ENCODE results near the gene WDFY2. TPM values are rescaled to one million over a fixed set of nuclear protein-coding genes. Genes with fewer than 3 reads are reported as not detected.

Gene WDFY2
- total RNA-seq, 1 experiment from 2014 or later = 5.3 TPM

DNA sequence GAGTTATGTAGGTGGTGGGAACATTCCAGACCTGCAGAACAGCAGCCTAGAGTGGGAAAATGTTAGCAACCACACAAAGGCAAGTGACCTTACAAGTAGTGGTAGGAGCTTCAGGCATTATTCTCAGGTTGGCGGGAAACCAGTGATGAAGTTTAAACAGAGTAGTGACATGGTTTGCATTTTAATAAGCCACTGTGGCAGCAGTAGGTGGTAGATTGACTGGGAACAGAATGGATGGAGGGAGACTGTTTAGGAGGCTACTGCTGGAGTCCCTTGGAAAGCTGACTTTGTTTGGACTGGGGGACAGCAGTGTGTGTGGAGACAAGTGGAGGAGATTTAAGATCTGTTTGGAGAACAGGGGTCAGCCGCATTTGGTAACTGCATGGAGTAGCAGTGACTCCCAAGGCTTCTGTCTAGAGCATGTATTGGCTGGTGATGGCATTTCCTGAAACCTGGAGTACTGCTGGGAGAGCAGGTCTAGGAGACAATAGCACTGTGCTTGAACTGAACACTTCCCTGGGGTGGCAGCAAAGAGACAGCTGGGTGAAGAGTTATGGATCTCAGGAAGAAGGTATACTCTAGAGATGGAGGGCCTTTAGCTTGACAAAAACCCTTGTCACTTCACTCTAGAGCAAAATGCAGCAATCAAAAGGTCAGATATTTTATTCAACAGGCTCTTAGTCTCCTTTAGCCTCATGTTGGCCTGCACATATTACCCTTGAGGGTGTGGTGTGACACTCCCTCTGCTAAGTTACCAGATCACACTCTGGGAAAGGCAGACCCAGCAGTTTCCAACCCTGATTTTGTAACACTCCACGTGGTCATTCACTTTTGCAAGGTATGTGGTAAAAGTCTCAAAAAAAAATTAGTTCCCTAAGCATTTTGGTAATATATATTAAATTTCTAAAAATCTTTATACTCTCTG is 149.4 kb downstream of the WDFY2 start:
- DNase-seq (ENCODE audit: low spot score) = peak; percentile 18

DNA sequence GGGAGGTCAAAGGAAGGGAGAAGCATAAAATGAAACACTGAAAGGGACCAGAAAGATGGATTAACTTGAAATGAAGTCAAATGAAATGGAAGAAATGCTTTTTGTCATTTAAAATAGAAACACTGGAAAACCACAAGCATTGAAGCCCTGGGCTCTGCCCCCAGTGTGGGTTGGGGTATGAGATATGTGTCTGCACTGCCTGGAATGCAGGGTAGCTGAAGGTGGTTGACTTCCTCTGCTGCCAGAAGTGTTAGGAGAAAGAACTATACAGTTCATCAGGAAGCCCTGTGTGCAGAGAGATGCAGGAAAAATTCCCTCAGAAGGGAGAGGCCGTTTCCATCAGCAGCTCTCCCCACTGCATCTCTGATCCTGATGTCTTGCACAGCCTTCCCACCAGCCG is 150.5 kb downstream of the WDFY2 start:
- no peak for DNase-seq (ENCODE audit: low spot score)

DNA sequence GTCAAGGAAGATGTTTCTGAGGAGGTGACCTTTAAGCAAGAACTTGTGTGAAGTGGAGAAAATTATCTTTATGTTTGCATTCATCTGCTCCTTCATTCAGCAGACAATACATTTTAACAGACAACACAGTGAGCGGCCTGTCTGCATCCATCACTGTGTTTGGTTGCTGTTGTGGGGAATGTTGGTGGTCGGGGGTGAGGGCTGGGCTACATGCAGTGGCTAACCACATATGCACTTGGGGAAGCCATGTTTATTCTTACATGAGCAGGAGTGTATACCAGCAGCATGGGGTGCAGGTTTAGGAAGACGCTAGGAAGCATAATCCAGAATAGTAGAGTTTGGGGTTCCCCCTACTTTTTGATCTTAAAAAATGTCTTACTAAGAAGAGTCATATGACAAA is 153.3 kb downstream of the WDFY2 start:
- DNase-seq (ENCODE audit: low spot score) = no peak

DNA sequence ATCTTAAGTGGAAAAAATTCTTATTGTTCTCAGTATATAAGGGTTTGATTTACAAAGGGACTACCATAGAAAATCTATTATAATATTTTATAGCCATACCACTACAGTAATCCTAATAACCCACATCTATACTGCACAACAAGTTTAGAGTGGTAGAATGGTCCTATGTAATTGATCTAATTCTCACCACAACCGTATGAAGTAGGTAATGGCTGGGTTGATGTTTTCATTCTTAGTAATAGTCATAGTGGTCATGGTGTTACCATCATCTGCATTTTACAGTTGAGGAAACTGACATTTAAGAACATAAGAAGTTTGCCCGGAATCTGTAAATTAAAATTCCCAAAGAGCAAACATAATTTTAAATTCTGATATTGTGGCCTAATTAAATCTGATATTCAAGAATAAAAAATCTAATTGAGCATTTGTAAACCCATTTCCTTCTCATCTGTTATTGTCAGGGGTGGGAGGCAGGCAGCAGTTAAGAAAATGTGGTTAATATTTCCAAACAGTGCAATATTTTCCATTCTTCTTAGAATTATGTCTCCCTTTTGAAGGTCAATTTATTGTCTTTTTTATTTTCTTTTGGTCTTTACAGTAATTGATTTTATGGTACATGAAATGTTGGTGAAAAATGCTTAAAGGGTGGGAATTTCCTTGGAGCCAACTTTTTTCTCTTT is 154.1 kb downstream of the WDFY2 start:
- no peak for DNase-seq (ENCODE audit: low spot score)

DNA sequence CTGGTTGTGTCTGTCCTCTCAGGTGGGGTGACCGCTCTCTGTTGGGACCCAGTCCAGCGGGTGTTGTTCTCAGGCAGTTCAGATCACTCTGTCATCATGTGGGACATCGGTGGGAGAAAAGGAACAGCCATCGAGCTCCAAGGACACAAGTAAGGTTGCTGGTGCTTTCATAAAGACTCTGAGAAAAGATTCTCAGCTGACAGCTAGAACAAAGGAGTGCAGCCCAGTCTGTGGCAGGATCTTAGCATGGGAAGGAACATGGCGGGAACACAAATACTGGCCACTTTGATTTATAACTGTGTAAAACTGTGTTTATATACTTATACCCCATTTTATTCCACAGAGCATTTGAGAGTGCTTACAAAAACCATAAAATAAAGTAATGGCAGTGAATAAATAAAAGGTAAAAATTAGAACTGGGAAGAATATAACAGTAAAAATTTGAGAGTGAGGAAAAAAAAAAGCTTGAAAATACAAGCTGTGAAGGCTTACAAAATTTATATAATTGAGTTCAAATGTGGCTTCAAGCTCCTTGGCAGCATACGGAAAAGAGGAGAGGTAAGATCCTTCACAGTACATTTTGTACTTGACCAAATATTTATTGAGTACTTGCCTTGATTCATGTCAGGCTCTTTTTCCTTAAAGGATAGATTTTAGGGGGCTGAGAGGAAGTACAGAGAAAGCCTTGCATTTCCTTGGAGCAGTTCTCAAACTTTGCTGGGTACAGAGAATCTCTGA is 154.9 kb downstream of the WDFY2 start:
- DNase-seq (ENCODE audit: low spot score) = no peak

DNA sequence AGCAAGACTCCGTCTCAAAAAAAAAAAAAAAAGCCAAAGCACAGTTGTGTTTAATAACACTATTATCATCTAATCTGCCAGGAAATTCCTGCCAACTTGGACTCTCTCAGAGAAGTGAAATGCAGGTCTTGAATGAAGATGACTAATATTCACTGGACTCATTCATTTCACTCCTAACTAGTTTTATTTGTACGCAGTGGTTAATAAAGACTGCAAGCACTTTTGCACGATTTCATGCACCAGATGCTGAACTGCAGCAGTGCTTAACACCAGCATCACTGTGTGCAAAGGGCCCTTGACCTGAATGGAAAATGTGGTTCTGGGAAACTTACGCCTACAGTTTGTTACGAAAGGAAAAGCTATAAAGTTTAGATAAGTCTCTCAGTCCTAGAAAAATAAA is 156.4 kb downstream of the WDFY2 start:
- DNase-seq (ENCODE audit: low spot score) = no peak

DNA sequence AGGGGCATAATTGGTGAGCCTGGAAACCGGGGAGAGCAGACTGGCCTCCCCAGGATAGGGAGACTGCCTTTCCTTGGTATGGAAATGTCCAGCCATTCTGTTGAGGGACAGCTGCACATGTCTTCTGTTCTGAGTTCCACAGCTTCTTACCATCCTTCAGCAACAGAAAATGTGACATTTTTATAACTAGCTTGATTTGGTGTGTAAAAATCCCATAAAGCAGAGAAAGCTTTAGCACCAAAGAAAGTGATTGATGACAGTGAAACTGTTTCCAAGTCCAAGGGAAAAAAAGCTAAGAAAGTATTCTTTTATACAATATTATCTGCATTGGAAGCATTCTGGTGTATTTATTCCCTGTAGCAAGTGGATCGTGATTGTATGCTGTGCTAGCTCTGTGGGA is 157.8 kb downstream of the WDFY2 start:
- no peak for DNase-seq (ENCODE audit: low spot score)

DNA sequence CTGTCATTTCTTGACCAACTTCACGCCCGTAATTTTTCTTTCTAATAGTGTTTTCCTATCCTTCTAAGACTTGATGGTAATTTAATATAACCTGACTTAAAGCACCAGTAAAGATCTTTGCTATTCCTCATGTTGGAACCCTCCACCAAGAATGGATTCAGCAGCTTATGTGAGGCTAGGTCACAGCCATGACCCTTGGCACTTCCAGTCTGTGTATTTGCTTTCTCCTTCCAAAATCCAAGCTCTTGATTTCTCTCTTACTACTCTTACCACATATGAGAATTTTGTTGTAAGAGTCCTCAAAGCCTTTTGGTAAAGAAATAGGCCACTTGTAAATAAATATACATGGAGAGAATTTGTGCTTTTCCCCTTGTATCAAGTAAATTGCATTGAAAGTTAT is 158.3 kb downstream of the WDFY2 start:
- DNase-seq (ENCODE audit: low spot score) = no peak

DNA sequence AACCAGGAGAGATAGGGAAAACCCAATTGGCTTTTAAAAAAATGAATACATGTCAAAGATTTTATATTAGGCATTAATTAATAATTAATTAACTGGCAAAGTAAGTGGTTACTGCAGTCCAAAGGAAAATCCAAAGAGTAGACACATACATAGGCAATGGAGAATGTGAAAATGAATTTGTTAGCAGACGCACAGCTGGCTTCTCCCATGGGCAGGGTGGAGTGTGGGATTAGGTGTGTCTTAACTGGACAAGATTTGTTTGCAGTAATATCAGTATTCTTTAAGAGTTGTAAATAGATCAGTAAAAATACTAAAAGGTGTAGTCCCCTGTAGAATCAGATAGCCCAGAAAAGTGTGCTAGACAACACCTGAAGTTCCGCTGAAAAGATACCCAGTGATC is 161.0 kb downstream of the WDFY2 start:
- no peak for DNase-seq (ENCODE audit: low spot score)

DNA sequence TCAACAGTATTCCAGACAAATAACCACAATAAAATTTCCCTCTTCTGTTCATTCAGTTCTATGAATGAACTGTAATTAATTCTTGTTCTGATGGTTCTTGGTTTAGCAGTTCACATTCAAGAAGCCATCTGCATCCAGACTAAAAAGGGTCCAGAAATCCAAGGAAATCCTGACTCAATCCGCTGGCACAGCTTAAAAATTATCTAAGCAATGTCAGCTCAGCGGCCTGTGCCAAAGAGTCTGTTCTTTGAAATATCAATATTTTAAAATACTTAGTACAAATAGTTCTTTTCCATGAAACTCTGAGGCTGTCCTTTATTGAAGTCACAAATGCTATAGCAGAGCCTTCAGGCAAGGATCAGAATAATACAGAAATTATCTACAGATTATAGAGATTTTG is 162.5 kb downstream of the WDFY2 start:
- no peak for DNase-seq (ENCODE audit: low spot score)

DNA sequence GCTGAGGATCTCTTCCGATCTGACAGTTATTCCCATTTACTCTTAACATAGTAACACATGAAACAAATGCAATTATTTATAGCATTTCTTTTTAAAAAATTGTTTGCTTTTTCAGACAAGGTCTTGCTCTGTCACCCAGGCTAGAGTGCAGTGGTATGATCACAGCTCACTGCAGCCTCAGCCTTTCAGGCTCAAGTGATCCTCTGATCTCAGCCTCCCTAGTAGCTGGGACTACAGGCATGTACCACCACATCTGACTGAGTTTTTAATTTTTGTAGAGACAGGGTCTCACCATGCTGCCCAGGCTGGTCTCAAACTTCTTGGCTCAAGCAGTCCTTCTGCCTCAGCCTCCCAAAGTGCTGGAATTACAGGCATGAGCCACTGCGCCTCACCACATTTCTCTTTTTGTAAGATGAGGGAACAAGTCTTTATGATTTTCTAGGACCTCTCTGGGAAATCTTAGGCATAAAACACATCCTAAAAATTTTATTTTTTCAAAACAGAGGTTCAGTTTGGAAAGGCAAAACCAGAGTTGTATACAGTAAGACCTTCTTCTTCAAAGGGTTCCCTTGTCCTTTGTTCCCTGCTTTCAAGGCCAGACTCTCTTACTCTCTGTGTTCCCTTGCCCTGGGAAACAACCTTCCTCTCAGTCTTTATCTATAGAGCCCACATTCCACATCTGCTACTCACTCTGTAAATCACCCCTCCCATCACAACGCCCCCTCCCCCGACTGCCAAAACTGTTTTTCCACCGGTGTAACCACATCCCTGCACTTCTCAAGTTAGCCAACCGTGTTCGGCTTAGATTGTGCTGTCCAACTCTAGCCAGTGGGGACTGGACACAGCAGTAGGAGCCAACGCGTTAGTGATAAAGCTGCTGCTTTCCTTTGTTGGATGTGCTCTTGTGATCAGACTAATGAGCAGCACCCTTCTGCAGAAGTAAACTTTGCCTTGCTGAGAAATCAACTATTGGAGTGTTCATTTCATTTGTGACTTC is 163.5 kb downstream of the WDFY2 start:
- no peak for DNase-seq (ENCODE audit: low spot score)

DNA sequence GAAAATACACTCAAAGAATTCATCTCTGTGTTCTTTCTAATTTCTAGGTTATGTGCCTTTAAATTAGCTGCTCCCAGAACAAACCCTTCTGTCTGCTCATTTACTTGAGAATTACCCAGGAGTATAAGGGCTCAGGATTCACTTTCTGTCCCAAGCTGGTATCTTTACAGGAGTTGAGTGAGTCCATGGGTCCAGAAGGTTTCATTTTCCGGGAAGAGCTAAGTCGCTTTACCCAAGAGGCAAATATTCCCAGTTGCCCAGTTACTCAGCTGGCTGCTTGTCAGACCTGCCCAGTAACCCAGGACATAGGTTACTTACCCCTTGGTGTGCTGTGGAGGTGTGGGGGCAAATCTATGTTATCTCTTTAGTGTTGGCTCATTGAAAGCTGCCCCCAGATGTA is 172.4 kb downstream of the WDFY2 start:
- no peak for DNase-seq (ENCODE audit: low spot score)

DNA sequence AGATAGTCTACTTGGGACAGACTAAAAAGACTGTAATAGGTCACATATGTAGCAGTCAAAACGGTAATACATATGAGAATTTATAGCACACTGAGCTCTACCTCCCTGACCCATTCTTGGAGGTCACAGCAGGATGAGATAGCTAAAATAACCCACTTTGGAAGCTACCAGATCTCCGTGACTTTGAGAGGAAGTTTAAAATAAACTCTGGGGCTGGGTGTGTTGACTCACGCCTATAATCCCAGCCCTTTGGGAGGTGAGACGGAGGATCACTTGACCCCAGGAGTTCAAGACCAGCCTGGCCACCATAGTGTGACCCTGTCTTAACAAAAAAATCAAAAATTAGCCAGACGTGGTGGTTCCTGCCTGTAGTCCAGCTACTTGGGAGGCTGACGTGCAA is 174.4 kb downstream of the WDFY2 start:
- no peak for DNase-seq (ENCODE audit: low spot score)

DNA sequence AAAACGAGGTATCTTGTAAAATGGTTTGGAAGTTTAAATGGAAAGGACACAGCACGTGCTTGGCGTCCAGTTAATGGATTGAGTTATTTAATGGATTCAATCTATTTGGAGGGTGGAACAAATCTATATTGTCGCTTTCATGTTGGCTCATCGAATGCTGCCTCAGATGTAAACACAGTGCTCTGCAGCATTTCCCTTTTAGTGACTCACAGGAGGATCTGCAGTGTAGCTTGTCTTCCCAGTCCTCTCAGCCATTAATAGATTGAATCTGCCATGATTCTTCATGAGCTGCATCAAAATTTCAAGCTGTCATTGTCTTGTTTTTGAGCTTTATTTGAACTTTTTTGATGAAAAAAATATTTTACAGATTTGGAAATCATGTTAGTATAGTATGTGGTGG is 175.0 kb downstream of the WDFY2 start:
- DNase-seq (ENCODE audit: low spot score) = no peak

DNA sequence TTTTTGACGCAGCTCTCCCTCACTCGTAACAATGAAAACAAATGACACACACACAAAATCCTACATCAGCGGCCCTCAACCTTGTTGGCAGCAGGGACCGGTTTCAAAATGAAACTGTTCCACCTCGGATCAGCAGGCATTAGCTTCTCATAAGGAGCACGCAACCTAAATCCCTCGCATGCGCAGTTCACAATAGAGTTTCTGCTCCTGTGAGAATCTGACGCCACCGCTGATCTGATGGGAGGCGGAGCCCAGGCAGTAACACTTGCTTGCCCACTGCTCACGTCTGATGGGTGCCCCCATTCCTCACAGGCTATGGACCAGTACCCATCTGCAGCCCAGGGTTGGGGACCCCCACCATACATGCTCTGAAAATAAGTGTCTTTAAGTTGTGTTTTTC is 176.3 kb downstream of the WDFY2 start:
- no peak for DNase-seq (ENCODE audit: low spot score)

DNA sequence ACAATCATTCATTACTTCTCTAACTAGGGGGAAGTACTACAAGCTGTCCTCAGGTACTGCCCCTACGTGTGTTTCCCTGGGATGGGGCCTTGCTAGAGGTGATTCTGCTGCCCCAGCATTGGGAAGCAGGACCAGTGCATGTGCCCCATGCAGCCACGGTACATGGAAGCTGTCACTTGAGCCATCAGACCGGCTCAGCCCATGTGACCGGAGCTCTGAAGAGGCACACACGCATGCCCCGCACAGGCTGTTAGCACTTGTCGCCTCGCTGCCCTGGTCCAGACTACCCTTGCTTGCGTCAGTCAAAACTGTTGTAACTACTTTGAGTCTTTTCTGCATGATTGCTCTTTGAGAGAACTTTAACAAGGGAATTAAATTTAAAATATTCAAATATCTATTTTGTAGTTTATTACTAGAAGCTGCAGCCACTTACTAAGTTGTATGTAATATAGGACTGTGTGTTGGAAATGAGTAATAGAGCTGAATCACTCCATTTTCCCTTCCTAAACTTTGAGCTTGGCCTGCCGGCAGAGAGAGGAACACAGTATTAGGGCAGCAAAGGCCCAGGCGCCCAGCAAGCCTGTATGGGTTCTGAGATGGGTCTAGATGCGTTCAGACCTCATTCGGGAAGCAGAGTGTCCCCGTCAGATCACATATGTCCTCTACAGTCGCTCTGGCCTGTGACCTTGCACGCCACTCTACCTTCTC is 177.5 kb downstream of the WDFY2 start:
- no peak for DNase-seq (ENCODE audit: low spot score)

DNA sequence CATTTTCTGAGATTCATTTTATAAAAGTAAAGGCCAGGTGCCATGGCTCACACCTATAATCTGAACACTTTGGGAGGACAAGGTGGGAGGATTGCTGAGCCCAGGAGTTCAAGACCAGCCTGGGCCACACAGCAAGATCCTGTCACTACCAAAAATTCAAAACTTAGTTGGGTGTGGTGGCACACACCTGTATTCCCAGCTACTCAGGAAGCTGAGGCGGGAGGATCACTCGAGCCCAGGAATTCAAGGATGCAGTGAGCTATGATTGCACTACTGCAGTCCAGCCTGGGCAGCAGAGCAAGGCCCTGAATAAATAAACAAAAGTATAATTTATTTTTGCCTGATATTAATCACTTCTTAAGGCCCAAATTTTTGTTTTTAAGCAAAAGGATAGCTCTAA is 179.2 kb downstream of the WDFY2 start:
- DNase-seq (ENCODE audit: low spot score) = no peak

DNA sequence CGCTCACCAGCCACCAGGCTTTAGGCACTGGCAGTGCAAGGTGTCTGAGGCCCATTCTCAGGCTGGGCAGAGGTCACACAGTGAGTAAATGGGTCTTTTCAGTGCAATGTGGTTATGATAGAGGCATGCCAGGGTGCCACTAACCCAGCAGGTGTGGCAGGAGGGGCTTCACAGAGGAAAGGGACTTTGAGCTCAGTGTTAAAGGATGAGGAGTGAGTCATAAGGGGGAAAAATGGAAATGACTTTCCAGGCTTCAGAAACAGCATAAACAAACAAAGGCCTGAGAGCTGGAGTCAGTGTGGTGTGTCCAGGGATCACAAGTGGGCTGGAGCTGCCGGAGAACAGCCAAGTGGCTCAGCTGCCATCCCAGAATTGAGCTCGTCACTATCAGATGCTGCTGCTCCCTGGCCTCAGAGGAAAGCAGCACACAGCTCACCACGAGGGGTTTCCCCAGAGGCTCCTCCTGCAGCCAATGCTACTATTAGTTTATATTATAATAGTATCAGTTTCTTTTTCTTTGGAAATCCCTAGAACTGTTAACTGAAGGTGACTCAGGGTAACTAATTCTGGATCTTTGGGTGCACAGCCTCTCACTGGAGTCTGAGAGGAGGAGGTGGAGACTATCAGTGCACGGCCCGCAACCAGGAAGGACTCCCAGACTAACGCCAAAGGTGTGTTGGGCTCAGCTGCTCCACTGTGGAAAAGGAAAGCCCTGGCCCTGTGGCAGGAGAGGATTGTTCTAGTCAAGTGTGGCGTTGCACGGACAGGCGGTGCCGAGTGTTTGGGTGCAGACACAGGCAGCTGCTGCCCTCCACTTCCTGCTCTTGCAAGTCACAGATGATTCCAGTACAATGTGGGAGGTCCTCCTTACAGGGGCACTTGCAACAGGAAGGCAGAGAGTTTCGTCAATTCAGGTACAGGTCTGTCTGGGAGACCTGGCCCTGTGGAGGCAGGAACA is 180.2 kb downstream of the WDFY2 start:
- peak; percentile 63 for DNase-seq (ENCODE audit: low spot score)

DNA sequence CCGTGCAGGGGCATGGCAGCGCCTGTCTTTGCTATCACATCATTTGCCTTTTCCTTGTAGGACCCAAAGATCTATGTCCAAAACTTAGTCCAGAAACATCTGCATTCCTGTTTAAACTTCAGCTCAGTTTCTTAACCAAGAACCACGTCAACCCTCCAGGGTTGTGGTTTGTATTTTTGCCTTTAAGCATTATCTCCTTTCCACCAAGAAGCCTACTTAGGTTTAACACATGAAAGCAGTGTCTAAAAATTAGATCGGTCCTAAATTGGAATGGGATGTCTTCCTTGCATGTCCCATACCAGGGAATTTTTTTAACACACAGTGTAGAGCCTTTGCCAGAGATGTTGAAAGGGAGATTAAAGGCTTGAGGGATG is 180.9 kb downstream of the WDFY2 start:
- DNase-seq (ENCODE audit: low spot score) = no peak
